Effector memory CD4-positive, alpha-beta T cell (primary cell): Measurements from ENCODE around the gene LIN54.
A peak's percentile ranks its signal among the peaks of the same experiment; 100 is the strongest.

ENCODE experiments used
- DNase-seq, 3 donors: peaks; one replicate each; pipeline ENCODE4 v3.0.0-alpha.2; 2020
- H3K27ac ChIP-seq: 2 replicates; pipeline ENCODE4 v1.7.0; 2013; ENCODE audit warnings: mild to moderate bottlenecking, low read length, moderate library complexity; ENCODE audit not compliant: insufficient read depth, poor library complexity, severe bottlenecking
- H3K27me3 ChIP-seq: replicated peaks from 2 replicates; pipeline ENCODE4 v1.7.0; 2013; ENCODE audit warnings: mild to moderate bottlenecking, low read length; ENCODE audit not compliant: insufficient read depth, control insufficient read depth, poor library complexity, severe bottlenecking
- H3K36me3 ChIP-seq: 2 replicates; pipeline ENCODE4 v1.7.0; 2013; ENCODE audit warnings: mild to moderate bottlenecking, low read length, moderate library complexity; ENCODE audit not compliant: control insufficient read depth, insufficient read depth
- H3K4me1 ChIP-seq: 2 replicates; pipeline ENCODE4 v1.7.0; 2013; ENCODE audit warnings: low read length, mild to moderate bottlenecking; ENCODE audit not compliant: control insufficient read depth, insufficient read depth, poor library complexity, severe bottlenecking
- H3K4me3 ChIP-seq: 2 replicates; pipeline ENCODE4 v1.7.0; 2013; ENCODE audit warnings: low read length, low read depth, mild to moderate bottlenecking; ENCODE audit not compliant: insufficient read depth, poor library complexity, severe bottlenecking
- H3K9me3 ChIP-seq: 2 replicates; pipeline ENCODE4 v1.7.0; 2013; ENCODE audit warnings: mild to moderate bottlenecking, low read length, moderate library complexity; ENCODE audit not compliant: control insufficient read depth

LIN54 gene

GRCh38 chr4:82909326-82909725 lies 101.3 kb downstream of the LIN54 start:
- H3K4me3 ChIP-seq = no peak overlapping the region
- no peaks in the 10 kb centered on the region for H3K4me1 ChIP-seq
- H3K27ac ChIP-seq = no peak overlapping the region
- H3K27me3 ChIP-seq = no peaks in the 10 kb centered on the region
- H3K36me3 ChIP-seq = no peaks in the 10 kb centered on the region
- no peak for DNase-seq
- no peaks in the 10 kb centered on the region for H3K9me3 ChIP-seq

GRCh38 chr4:82906469-82906868 lies 104.2 kb downstream of the LIN54 start:
- H3K4me1 ChIP-seq = peaks cover 3% of the 10 kb centered on the region
- H3K27ac ChIP-seq = no peak overlapping the region
- H3K9me3 ChIP-seq = no peaks in the 10 kb centered on the region
- DNase-seq = no peak
- no peaks in the 10 kb centered on the region for H3K36me3 ChIP-seq
- H3K4me3 ChIP-seq = no peak overlapping the region
- H3K27me3 ChIP-seq = no peaks in the 10 kb centered on the region

- Histone ChIP-seq H3K4me1 (peaks cover 5% of the 10 kb centered on the region), H3K27ac (no peak overlapping the region), H3K27me3 (no peaks in the 10 kb centered on the region), H3K4me3 (no peak overlapping the region), H3K36me3 (no peaks in the 10 kb centered on the region), H3K9me3 (no peaks in the 10 kb centered on the region)
- no peak for DNase-seq
Observed at GRCh38 chr4:82905205-82905604, 105.4 kb downstream of the LIN54 start.

- DNase-seq = no peak
- Histone ChIP-seq H3K36me3 (no peaks in the 10 kb centered on the region), H3K4me3 (no peak overlapping the region), H3K27me3 (no peaks in the 10 kb centered on the region), H3K27ac (no peak overlapping the region), H3K9me3 (no peaks in the 10 kb centered on the region), H3K4me1 (peaks cover 9% of the 10 kb centered on the region)
Observed at GRCh38 chr4:82903737-82904136, 106.9 kb downstream of the LIN54 start.

GRCh38 chr4:82901183-82901718 lies 109.4 kb downstream of the LIN54 start:
- peak overlapping the region; percentile 76 for H3K4me3 ChIP-seq
- H3K9me3 ChIP-seq = no peaks in the 10 kb centered on the region
- peaks cover 12% of the 10 kb centered on the region for H3K4me1 ChIP-seq
- H3K36me3 ChIP-seq = peaks cover 2% of the 10 kb centered on the region
- no peak for DNase-seq
- H3K27me3 ChIP-seq = no peaks in the 10 kb centered on the region
- peak overlapping the region; percentile 97 for H3K27ac ChIP-seq

- H3K27ac ChIP-seq = peak within 1 kb of the TSS; percentile 97
- peak within 1 kb of the TSS; percentile 76 for H3K4me3 ChIP-seq
- H3K36me3 ChIP-seq = peaks cover 2% of the 10 kb centered on the region
- H3K27me3 ChIP-seq = no peaks in the 10 kb centered on the region
- DNase-seq = peak; percentile 97 to 98 (median 98)
- H3K4me1 ChIP-seq = peaks cover 12% of the 10 kb centered on the region
- no peaks in the 10 kb centered on the region for H3K9me3 ChIP-seq
Observed at GRCh38 chr4:82900411-82901182, 110.0 kb downstream of the LIN54 start, which contains the start of gene THAP9. THAP9 (plus strand) TSS chr4:82900735; CDS start chr4:82900803, 68 bp downstream.

GRCh38 chr4:82900066-82900410 lies 110.6 kb downstream of the LIN54 start:
- DNase-seq = no peak
- H3K4me1 ChIP-seq = peaks cover 12% of the 10 kb centered on the region

GRCh38 chr4:82899374-82900065 lies 111.1 kb downstream of the LIN54 start:
- Histone ChIP-seq H3K4me3 (peak overlapping the region; percentile 76), H3K27me3 (no peaks in the 10 kb centered on the region), H3K36me3 (peaks cover 7% of the 10 kb centered on the region), H3K27ac (peak overlapping the region; percentile 97), H3K9me3 (no peaks in the 10 kb centered on the region), H3K4me1 (peaks cover 12% of the 10 kb centered on the region)
- DNase-seq = no peak

More at GRCh38 chr4:82900066-82900410, 110.6 kb downstream of the LIN54 start:
- H3K27ac ChIP-seq = peak overlapping the region; percentile 97
- no peaks in the 10 kb centered on the region for H3K27me3 ChIP-seq
- no peaks in the 10 kb centered on the region for H3K9me3 ChIP-seq
- peaks cover 4% of the 10 kb centered on the region for H3K36me3 ChIP-seq
- peak overlapping the region; percentile 76 for H3K4me3 ChIP-seq

GRCh38 chr4:82898322-82899243 lies 112.0 kb downstream of the LIN54 start:
- H3K9me3 ChIP-seq = no peaks in the 10 kb centered on the region
- H3K36me3 ChIP-seq = peaks cover 14% of the 10 kb centered on the region
- H3K27ac ChIP-seq = peak overlapping the region; percentile 97
- H3K4me3 ChIP-seq = peak overlapping the region; percentile 33
- H3K4me1 ChIP-seq = peaks cover 12% of the 10 kb centered on the region
- DNase-seq = no peak
- H3K27me3 ChIP-seq = no peaks in the 10 kb centered on the region
